ENCODE measurements around the gene SHANK1.

The SHANK1 gene

DNA sequence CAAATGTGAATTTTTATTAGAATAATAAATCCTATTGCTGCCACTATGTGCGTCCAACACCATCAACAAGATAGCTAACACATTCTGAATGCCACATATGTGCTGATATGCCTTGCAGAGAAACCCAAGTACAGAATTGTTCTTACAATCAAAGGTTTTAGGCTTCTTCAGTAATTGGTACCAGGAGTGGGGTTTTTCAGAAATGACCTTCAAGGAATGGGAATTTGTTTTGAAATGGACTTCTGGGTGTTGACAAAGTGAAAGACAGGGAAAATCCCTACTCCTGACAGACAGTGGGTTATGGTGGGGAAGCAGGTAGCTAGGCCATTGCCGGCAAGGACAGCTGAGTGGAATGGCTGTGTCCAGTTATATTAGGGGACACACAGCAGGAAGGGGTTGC, 85.6 kb downstream of the SHANK1 start:
- no peak overlapping the region for H3K9ac ChIP-seq (ENCODE audit: low read length)
- no peaks in the 10 kb centered on the region; the same call in 1 of the 2 replicates for H3K36me3 ChIP-seq (ENCODE audit: insufficient read depth, low read length)
- no peaks in the 10 kb centered on the region for H3F3A ChIP-seq (ENCODE audit: insufficient read depth, low read length)
- H3K4me2 ChIP-seq (ENCODE audit: low read length) = no peak overlapping the region
- H3K27ac ChIP-seq (ENCODE audit: low read depth, low read length, poor library complexity, severe bottlenecking) = no peak overlapping the region
- no peaks in the 10 kb centered on the region for H3K4me1 ChIP-seq (ENCODE audit: insufficient read depth, low read length, severe bottlenecking)
- H3K9me2 ChIP-seq (ENCODE audit: low read depth, low read length) = no peaks in the 10 kb centered on the region
- peaks cover 7% of the 10 kb centered on the region for H3K9me3 ChIP-seq (ENCODE audit: low read length)
- 0 out of 2 replicates have a peak, but pooled peaks cover 4% of the 10 kb centered on the region for H3K27me3 ChIP-seq (ENCODE audit: insufficient read depth, low read length)
- no peak for TF ChIP-seq EZH2 (IDR thresholded peaks at IDR 0.05; ENCODE audit: borderline replicate concordance, low read length)
- TF ChIP-seq, protein P1, sequence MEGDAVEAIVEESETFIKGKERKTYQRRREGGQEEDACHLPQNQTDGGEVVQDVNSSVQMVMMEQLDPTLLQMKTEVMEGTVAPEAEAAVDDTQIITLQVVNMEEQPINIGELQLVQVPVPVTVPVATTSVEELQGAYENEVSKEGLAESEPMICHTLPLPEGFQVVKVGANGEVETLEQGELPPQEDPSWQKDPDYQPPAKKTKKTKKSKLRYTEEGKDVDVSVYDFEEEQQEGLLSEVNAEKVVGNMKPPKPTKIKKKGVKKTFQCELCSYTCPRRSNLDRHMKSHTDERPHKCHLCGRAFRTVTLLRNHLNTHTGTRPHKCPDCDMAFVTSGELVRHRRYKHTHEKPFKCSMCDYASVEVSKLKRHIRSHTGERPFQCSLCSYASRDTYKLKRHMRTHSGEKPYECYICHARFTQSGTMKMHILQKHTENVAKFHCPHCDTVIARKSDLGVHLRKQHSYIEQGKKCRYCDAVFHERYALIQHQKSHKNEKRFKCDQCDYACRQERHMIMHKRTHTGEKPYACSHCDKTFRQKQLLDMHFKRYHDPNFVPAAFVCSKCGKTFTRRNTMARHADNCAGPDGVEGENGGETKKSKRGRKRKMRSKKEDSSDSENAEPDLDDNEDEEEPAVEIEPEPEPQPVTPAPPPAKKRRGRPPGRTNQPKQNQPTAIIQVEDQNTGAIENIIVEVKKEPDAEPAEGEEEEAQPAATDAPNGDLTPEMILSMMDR (IDR thresholded peaks at IDR 0.05; ENCODE audit: low read length) = no peak
- no peaks in the 10 kb centered on the region for H3K79me2 ChIP-seq (ENCODE audit: insufficient read depth, low read length)
- no peaks in the 10 kb centered on the region for H4K20me1 ChIP-seq (ENCODE audit: insufficient read depth, low read length)
- no peak overlapping the region for H3K4me3 ChIP-seq (ENCODE audit: low read depth, low read length, poor library complexity, severe bottlenecking)
- no peak overlapping the region for H2AFZ ChIP-seq (ENCODE audit: low read length)

DNA sequence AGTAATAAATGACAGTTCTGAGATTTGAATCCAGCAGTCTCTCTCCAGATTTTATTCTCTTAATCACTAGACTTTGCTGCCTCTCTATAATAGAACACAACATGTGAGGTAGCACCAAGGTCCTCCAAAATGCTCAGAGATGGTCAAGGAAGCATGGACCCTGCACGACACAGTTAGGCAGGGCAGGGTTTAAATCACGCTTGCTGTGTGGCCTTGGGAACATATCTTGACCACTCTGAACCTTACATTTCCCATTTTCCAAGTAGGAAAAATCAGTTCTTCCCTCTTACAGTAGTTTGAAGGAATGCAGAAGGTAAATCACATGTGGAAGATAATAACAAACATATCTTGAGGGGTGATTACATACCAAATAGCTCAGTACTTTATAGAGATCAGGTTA, 86.2 kb downstream of the SHANK1 start:
- Histone ChIP-seq H3F3A (ENCODE audit: insufficient read depth, low read length) (no peaks in the 10 kb centered on the region), H3K9me3 (ENCODE audit: low read length) (peaks cover 7% of the 10 kb centered on the region), H2AFZ (ENCODE audit: low read length) (no peak overlapping the region), H3K9me2 (ENCODE audit: low read depth, low read length) (no peaks in the 10 kb centered on the region), H3K4me1 (ENCODE audit: insufficient read depth, low read length, severe bottlenecking) (no peaks in the 10 kb centered on the region), H3K27ac (ENCODE audit: low read depth, low read length, poor library complexity, severe bottlenecking) (no peak overlapping the region), H3K4me3 (ENCODE audit: low read depth, low read length, poor library complexity, severe bottlenecking) (no peak overlapping the region), H3K9ac (ENCODE audit: low read length) (no peak overlapping the region), H3K4me2 (ENCODE audit: low read length) (no peak overlapping the region), H3K79me2 (ENCODE audit: insufficient read depth, low read length) (no peaks in the 10 kb centered on the region), H3K27me3 (ENCODE audit: insufficient read depth, low read length) (0 out of 2 replicates have a peak, but pooled peaks cover 4% of the 10 kb centered on the region), H4K20me1 (ENCODE audit: insufficient read depth, low read length) (no peaks in the 10 kb centered on the region), H3K36me3 (ENCODE audit: insufficient read depth, low read length) (no peaks in the 10 kb centered on the region; the same call in 1 of the 2 replicates)
- TF ChIP-seq, protein P1 (IDR thresholded peaks at IDR 0.05; ENCODE audit: low read length) = no peak
- TF ChIP-seq EZH2 (IDR thresholded peaks at IDR 0.05; ENCODE audit: borderline replicate concordance, low read length) = no peak

DNA sequence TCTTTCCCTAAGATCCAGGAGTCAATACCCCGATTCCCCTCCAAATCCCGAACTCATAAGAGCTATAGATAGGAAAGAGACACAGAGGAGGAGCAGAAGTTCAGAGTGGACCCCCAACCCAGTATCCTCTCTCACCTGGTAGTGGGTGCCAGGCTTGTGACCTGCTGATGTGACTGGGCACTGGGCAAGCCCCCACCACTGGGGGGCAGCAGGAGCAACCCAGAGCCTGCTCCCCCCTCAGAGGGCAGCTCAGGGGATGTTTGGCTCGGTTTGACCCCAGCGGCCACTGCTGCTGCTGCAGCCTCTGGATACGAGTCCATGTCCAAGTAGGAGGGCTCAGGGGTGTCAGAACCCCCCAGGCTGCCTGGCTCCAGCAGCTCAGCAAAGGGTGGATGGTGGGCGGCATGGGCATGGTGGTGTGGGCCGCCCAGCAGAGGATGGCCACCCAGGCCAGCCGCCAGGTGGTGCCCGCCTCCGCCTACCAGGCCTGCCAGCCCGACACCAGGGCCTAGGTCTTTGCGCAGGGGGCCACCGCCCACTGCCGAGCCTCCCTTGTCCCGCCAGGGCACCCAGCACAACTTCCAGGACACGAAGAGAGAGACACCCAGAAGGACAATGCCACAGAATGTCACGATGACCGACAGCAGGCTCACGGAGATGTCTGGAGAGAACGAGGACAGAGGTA, 87.3 kb downstream of the SHANK1 start:
- no peak overlapping the region for H3K4me2 ChIP-seq (ENCODE audit: low read length)
- H3K9ac ChIP-seq (ENCODE audit: low read length) = no peak overlapping the region
- H3K9me2 ChIP-seq (ENCODE audit: low read depth, low read length) = no peaks in the 10 kb centered on the region
- H3F3A ChIP-seq (ENCODE audit: insufficient read depth, low read length) = no peaks in the 10 kb centered on the region
- no peak overlapping the region for H3K27ac ChIP-seq (ENCODE audit: low read depth, low read length, poor library complexity, severe bottlenecking)
- H4K20me1 ChIP-seq (ENCODE audit: insufficient read depth, low read length) = no peaks in the 10 kb centered on the region
- no peaks in the 10 kb centered on the region for H3K79me2 ChIP-seq (ENCODE audit: insufficient read depth, low read length)
- H3K36me3 ChIP-seq (ENCODE audit: insufficient read depth, low read length) = no peaks in the 10 kb centered on the region; the same call in 1 of the 2 replicates
- no peak overlapping the region for H2AFZ ChIP-seq (ENCODE audit: low read length)
- H3K9me3 ChIP-seq (ENCODE audit: low read length) = peaks cover 7% of the 10 kb centered on the region
- 0 out of 2 replicates have a peak, but pooled peaks cover 4% of the 10 kb centered on the region for H3K27me3 ChIP-seq (ENCODE audit: insufficient read depth, low read length)
- no peak overlapping the region for H3K4me3 ChIP-seq (ENCODE audit: low read depth, low read length, poor library complexity, severe bottlenecking)
- no peaks in the 10 kb centered on the region for H3K4me1 ChIP-seq (ENCODE audit: insufficient read depth, low read length, severe bottlenecking)
- TF ChIP-seq EZH2 (IDR thresholded peaks at IDR 0.05; ENCODE audit: borderline replicate concordance, low read length) = no peak
- TF ChIP-seq, protein P1 (IDR thresholded peaks at IDR 0.05; ENCODE audit: low read length) = no peak

Data from OCI-LY1 (cell line).